ENCODE measurements around the gene NDFIP2. TPM values are rescaled to one million over a fixed set of nuclear protein-coding genes. Genes with fewer than 3 reads are reported as not detected.

Gene NDFIP2
- total RNA-seq, 1 donor from 2014 or later, result 17.7 TPM

GRCh38 chr13:79458436-79458835, 22.5 kb upstream of the NDFIP2 start:
- no peak for DNase-seq (ENCODE audit: low read depth, low spot score)

- no peak for DNase-seq (ENCODE audit: low read depth, low spot score)
Observed at GRCh38 chr13:79459906-79460305, 21.0 kb upstream of the NDFIP2 start.

- no peak for DNase-seq (ENCODE audit: low read depth, low spot score)
Observed at GRCh38 chr13:79462895-79463294, 18.1 kb upstream of the NDFIP2 start.

- DNase-seq (ENCODE audit: low read depth, low spot score), result no peak
Observed at GRCh38 chr13:79463604-79464003, 17.4 kb upstream of the NDFIP2 start.

GRCh38 chr13:79466872-79467271, 14.1 kb upstream of the NDFIP2 start:
- no peak for DNase-seq (ENCODE audit: low read depth, low spot score)

GRCh38 chr13:79468402-79468801, 12.6 kb upstream of the NDFIP2 start:
- no peak for DNase-seq (ENCODE audit: low read depth, low spot score)

GRCh38 chr13:79468819-79469218, 12.1 kb upstream of the NDFIP2 start:
- DNase-seq (ENCODE audit: low read depth, low spot score), result no peak

- no peak for DNase-seq (ENCODE audit: low read depth, low spot score)
Observed at GRCh38 chr13:79469608-79470007, 11.3 kb upstream of the NDFIP2 start.

GRCh38 chr13:79470666-79471065, 10.3 kb upstream of the NDFIP2 start:
- DNase-seq (ENCODE audit: low read depth, low spot score), result no peak

- DNase-seq (ENCODE audit: low read depth, low spot score), result no peak
Observed at GRCh38 chr13:79475569-79475968, 5.4 kb upstream of the NDFIP2 start.

GRCh38 chr13:79477968-79478367, 3.0 kb upstream of the NDFIP2 start:
- no peak for DNase-seq (ENCODE audit: low read depth, low spot score)

- no peak for DNase-seq (ENCODE audit: low read depth, low spot score)
Observed at GRCh38 chr13:79479882-79480281, 1.1 kb upstream of the NDFIP2 start.

GRCh38 chr13:79481685-79482052, 714 bp downstream of the NDFIP2 start:
- DNase-seq (ENCODE audit: low read depth, low spot score), result no peak

GRCh38 chr13:79482281-79482970, 1.5 kb downstream of the NDFIP2 start:
- DNase-seq (ENCODE audit: low read depth, low spot score), result no peak

- DNase-seq (ENCODE audit: low read depth, low spot score), result no peak
Observed at GRCh38 chr13:79483086-79483706, 2.2 kb downstream of the NDFIP2 start.

GRCh38 chr13:79485014-79485811, 4.3 kb downstream of the NDFIP2 start:
- DNase-seq (ENCODE audit: low read depth, low spot score), result no peak

GRCh38 chr13:79486433-79487188, 5.7 kb downstream of the NDFIP2 start:
- DNase-seq (ENCODE audit: low read depth, low spot score), result no peak

GRCh38 chr13:79490326-79490725, 9.4 kb downstream of the NDFIP2 start:
- no peak for DNase-seq (ENCODE audit: low read depth, low spot score)

- no peak for DNase-seq (ENCODE audit: low read depth, low spot score)
Observed at GRCh38 chr13:79490824-79491223, 9.9 kb downstream of the NDFIP2 start.

- no peak for DNase-seq (ENCODE audit: low read depth, low spot score)
Observed at GRCh38 chr13:79491715-79492114, 10.8 kb downstream of the NDFIP2 start.

GRCh38 chr13:79492313-79492798, 11.4 kb downstream of the NDFIP2 start:
- DNase-seq (ENCODE audit: low read depth, low spot score), result no peak

Data from pulmonary artery endothelial cell (primary cell).